ENCODE data around the gene SPAG16. TPM values are rescaled to one million over a fixed set of nuclear protein-coding genes. Genes with fewer than 3 reads are reported as not detected.

SPAG16 gene
- total RNA-seq, 4 donors from 2014 or later, result 14.1 to 43.1 (median 30.2) TPM

DNA sequence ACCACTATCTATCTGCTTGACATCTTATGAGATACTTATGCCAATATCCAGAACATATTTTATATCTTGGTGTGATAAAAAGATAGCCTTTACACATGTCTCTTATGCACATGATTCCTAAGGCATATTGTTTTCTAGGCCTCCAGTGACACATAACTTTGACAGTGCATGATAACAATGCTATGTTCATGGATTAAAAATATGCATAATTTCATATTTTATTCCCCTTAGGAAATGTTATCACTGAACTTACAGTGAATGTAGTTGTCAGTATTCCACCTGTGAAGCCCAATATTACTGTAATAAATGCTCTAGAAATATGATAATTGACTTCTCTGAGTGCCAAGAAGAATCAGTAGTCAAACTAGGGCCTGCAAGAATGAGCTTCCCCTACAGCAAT, 532.3 kb downstream of the SPAG16 start:
- Histone ChIP-seq H3K4me3 (no peak overlapping the region), H3K27ac (no peak overlapping the region), H3K9me3 (no peaks in the 10 kb centered on the region), H3K36me3 (no peaks in the 10 kb centered on the region), H3K4me1 (no peaks in the 10 kb centered on the region), H3K27me3 (no peaks in the 10 kb centered on the region)
- DNase-seq, result no peak
- intact Hi-C loops (cut with DNase I), result no loop called here
- no peak for TF ChIP-seq CTCF (IDR thresholded peaks at IDR 0.05)
- no peak for TF ChIP-seq POLR2A (IDR thresholded peaks at IDR 0.05)

GRCh38 chr2:213818436-213818835, 534.2 kb downstream of the SPAG16 start:
- no peaks in the 10 kb centered on the region for H3K9me3 ChIP-seq
- no peak overlapping the region for H3K4me3 ChIP-seq
- WGBS, 2 donors, result 9 to 33% methylated on average over 1 of the region's 1 CpG
- TF ChIP-seq POLR2A (IDR thresholded peaks at IDR 0.05) (no peak), CTCF (IDR thresholded peaks at IDR 0.05) (no peak)
- no peak overlapping the region for H3K27ac ChIP-seq
- intact Hi-C loops (cut with DNase I), result no loop called here
- H3K36me3 ChIP-seq, result no peaks in the 10 kb centered on the region
- H3K4me1 ChIP-seq, result no peaks in the 10 kb centered on the region
- H3K27me3 ChIP-seq, result no peaks in the 10 kb centered on the region
- no peak for DNase-seq

- H3K4me1 ChIP-seq, result no peaks in the 10 kb centered on the region
- no peak for TF ChIP-seq CTCF (IDR thresholded peaks at IDR 0.05)
- TF ChIP-seq POLR2A (IDR thresholded peaks at IDR 0.05), result no peak
- no peak for DNase-seq
- no peak overlapping the region for H3K27ac ChIP-seq
- no peaks in the 10 kb centered on the region for H3K36me3 ChIP-seq
- H3K27me3 ChIP-seq, result no peaks in the 10 kb centered on the region
- intact Hi-C loops (cut with DNase I), result no loop called here
- H3K9me3 ChIP-seq, result peaks cover 0 to under 1% (median 0%) of the 10 kb centered on the region in 3 donors
- H3K4me3 ChIP-seq, result no peak overlapping the region
These were observed 550.1 kb downstream of the SPAG16 start for GRCh38 chr2:213834331-213834730.

DNA sequence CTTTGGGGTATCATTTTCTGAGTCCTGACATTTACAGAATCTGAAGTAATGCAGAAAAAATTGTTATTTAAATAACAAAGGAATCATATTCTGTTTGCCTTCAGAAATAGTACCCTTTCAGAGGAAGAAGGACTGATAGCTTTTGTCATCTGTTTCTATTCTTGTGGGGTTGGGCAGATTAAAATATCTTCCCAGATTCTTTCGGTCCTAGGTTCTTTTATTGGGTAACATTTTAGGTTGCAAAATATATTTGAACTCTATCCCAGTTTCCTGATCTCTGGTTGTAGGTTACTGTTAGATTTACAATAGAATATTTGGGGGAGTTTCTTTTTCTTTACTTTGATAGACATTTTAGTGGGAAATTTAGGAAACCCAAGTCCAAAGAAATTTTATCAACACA, 550.5 kb downstream of the SPAG16 start:
- DNase-seq, result no peak
- H3K36me3 ChIP-seq, result no peaks in the 10 kb centered on the region
- 50 to 58% methylated on average over 1 of the region's 1 CpG for WGBS, 2 donors
- TF ChIP-seq POLR2A (IDR thresholded peaks at IDR 0.05) (no peak), CTCF (IDR thresholded peaks at IDR 0.05) (no peak)
- H3K27me3 ChIP-seq, result no peaks in the 10 kb centered on the region
- no peaks in the 10 kb centered on the region for H3K9me3 ChIP-seq
- intact Hi-C loops (cut with DNase I), result no loop called here
- no peak overlapping the region for H3K27ac ChIP-seq
- no peak overlapping the region for H3K4me3 ChIP-seq
- no peaks in the 10 kb centered on the region for H3K4me1 ChIP-seq

- no peak for TF ChIP-seq POLR2A (IDR thresholded peaks at IDR 0.05)
- no peak for TF ChIP-seq CTCF (IDR thresholded peaks at IDR 0.05)
- no peak for DNase-seq
- Histone ChIP-seq H3K4me3 (no peak overlapping the region), H3K4me1 (no peaks in the 10 kb centered on the region), H3K36me3 (no peaks in the 10 kb centered on the region), H3K27me3 (no peaks in the 10 kb centered on the region), H3K27ac (no peak overlapping the region), H3K9me3 (no peaks in the 10 kb centered on the region)
- WGBS, 2 donors, result 13 to 17% methylated on average over 1 of the region's 1 CpG
- intact Hi-C loops (cut with DNase I), result no loop called here
These were observed 562.6 kb downstream of the SPAG16 start for GRCh38 chr2:213846856-213847255.
